Smooth muscle cell (in vitro differentiated cells): ENCODE results near the gene ATAD3C. TPM values are rescaled to one million over a fixed set of nuclear protein-coding genes. Genes with fewer than 3 reads are reported as not detected.
A peak's percentile ranks its signal among the peaks of the same experiment; 100 is the strongest.

Source experiments
- DNase-seq: peaks from one replicate; lab custom pipeline; 2025; ENCODE audit not compliant: unreplicated experiment; lab: John Stamatoyannopoulos, UW
- H2AFZ ChIP-seq: fragments of 200-600 bp; sonication (generic); 2 replicates; pipeline ENCODE4 v1.6.0; 2016; ENCODE audit warnings: antibody characterized with exemption, low read depth, mild to moderate bottlenecking
- H3F3A ChIP-seq: fragments of 200-600 bp; sonication (generic); 2 replicates; pipeline ENCODE4 v1.6.0; 2017; ENCODE audit warnings: antibody characterized with exemption, low read depth
- H3K27ac ChIP-seq: fragments of 200-600 bp; sonication (generic); 2 replicates; pipeline ENCODE4 v1.5.1; 2016; ENCODE audit warnings: low read depth, mild to moderate bottlenecking
- H3K27me3 ChIP-seq: fragments of 200-600 bp; sonication (generic); 2 replicates; pipeline ENCODE4 v1.6.1; 2016; ENCODE audit warnings: low read depth, mild to moderate bottlenecking
- H3K36me3 ChIP-seq: fragments of 200-600 bp; sonication (generic); 2 replicates; pipeline ENCODE4 v1.5.1; 2016; ENCODE audit warnings: low read depth
- H3K4me1 ChIP-seq: fragments of 200-600 bp; sonication (generic); 2 replicates; pipeline ENCODE4 v1.5.1; 2016; ENCODE audit warnings: low read depth
- H3K4me2 ChIP-seq: fragments of 200-600 bp; sonication (generic); 2 replicates; pipeline ENCODE4 v1.6.0; 2016; ENCODE audit warnings: mild to moderate bottlenecking
- H3K4me3 ChIP-seq: fragments of 200-600 bp; sonication (generic); 2 replicates; pipeline ENCODE4 v1.5.1; 2016; ENCODE audit warnings: mild to moderate bottlenecking
- H3K79me2 ChIP-seq: fragments of 200-600 bp; sonication (generic); 2 replicates; pipeline ENCODE4 v1.6.0; 2016; ENCODE audit warnings: low read depth, mild to moderate bottlenecking
- H3K9ac ChIP-seq: fragments of 200-600 bp; sonication (generic); 2 replicates; pipeline ENCODE4 v1.6.0; 2016; ENCODE audit warnings: low read depth
- H3K9me3 ChIP-seq: fragments of 200-600 bp; sonication (generic); replicated peaks from 2 replicates; pipeline ENCODE4 v1.5.1; 2016; ENCODE audit warnings: low read depth
- H4K20me1 ChIP-seq: fragments of 200-600 bp; sonication (generic); 2 replicates; pipeline ENCODE4 v1.6.0; 2016; ENCODE audit warnings: low read depth
- WGBS: methylation state at CpG from one replicate; pipeline ENCODE4 v1.1.7; 2016; ENCODE audit warnings: low lambda C conversion rate; 5-methylcytosine and 5-hydroxymethylcytosine counted together
- polyA plus RNA-seq: library from polyadenylated mRNA; unstranded; fragments of >200 nt; fragmentation: Nextera tagmentation; extraction: Ambion mirVana; gene quantifications from 2 replicates; pipeline ENCODE4 v1.2.1, GENCODE V29; 2016
- total RNA-seq: library from RNA; depleted of rRNA; stranded (reverse); fragments of >200 nt; gene quantifications from 2 replicates; pipeline ENCODE4 v1.2.3, GENCODE V29; 2014
- TF ChIP-seq, protein P1 (sequence below): fragments of 200-600 bp; sonication (generic); IDR thresholded peaks from 2 replicates; pipeline ENCODE4 v1.5.1; 2017; ENCODE audit warnings: borderline replicate concordance, mild to moderate bottlenecking, antibody characterized with exemption; ENCODE audit not compliant: insufficient read depth, poor library complexity, severe bottlenecking

The ATAD3C gene
- total and polyA plus RNA-seq, 2 experiments from 2014 or later, result 0.09 to 0.86 TPM

DNA sequence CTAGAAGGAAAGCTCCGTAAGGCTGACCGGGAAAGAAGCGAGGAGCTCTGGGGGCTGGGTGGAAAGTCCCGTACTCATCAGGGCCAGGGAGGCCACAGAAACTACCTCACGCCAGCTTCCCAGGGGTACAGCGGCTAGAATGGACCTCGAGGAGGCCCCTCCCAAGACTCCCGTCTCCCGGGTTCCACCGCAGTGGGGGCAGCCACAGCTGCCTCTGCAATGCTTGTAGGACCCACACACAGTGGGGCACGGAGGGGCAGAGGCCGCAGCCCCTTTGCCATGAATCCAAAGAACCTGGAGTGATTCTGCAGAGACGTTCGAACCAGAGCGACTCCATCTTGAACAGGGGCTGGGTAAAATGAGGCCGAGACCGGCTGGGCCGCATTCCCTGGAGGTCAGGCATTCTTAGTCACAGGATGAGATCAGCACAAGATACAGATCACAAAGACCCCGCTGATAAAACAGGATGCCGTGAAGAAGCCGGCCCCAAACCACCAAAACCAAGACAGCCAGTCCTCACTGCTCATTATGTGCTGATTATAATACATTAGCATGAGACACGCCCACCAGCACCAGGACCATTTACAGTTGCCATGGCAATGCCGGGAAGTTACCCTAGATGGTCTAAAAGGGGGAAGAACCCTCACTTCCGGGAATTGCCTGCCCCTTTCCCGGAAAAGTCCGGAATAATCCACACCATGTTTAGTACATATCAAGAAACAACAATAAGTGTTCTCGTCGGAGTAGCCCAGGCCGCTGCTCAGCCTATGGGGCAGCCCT, 26.8 kb upstream of the ATAD3C start:
- Histone ChIP-seq H3K4me3 (no peak overlapping the region), H3F3A (peaks cover 7% of the 10 kb centered on the region), H3K27ac (peak overlapping the region; percentile 53), H3K79me2 (no peaks in the 10 kb centered on the region), H3K9ac (no peak overlapping the region), H2AFZ (no peak overlapping the region), H3K27me3 (no peaks in the 10 kb centered on the region), H4K20me1 (no peaks in the 10 kb centered on the region), H3K9me3 (no peaks in the 10 kb centered on the region), H3K36me3 (no peaks in the 10 kb centered on the region), H3K4me2 (peak overlapping the region; percentile 7), H3K4me1 (peaks cover 15% of the 10 kb centered on the region)
- 55% methylated on average over 29 of the region's 29 CpGs for WGBS
- TF ChIP-seq, protein P1, sequence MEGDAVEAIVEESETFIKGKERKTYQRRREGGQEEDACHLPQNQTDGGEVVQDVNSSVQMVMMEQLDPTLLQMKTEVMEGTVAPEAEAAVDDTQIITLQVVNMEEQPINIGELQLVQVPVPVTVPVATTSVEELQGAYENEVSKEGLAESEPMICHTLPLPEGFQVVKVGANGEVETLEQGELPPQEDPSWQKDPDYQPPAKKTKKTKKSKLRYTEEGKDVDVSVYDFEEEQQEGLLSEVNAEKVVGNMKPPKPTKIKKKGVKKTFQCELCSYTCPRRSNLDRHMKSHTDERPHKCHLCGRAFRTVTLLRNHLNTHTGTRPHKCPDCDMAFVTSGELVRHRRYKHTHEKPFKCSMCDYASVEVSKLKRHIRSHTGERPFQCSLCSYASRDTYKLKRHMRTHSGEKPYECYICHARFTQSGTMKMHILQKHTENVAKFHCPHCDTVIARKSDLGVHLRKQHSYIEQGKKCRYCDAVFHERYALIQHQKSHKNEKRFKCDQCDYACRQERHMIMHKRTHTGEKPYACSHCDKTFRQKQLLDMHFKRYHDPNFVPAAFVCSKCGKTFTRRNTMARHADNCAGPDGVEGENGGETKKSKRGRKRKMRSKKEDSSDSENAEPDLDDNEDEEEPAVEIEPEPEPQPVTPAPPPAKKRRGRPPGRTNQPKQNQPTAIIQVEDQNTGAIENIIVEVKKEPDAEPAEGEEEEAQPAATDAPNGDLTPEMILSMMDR, result no peak
- DNase-seq, result no peak

DNA sequence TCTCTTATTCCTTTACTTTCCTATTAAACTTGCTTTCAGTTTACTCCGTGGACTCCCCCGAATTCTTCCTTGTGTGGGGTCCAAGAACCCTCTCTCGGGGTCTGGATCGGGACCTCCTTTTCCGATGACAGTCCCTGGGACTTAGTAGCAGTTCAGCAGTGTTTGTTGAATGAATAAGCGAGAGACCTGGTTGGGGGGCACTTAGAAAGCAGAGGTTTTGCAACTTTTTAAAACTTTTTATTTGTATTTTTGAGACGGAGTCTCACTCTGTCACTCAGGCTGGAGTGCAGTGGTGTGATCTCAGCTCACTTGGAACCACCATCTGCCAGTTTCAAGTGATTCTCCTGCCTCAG, 26.3 kb upstream of the ATAD3C start:
- H3K9me3 ChIP-seq, result no peaks in the 10 kb centered on the region
- peak overlapping the region; percentile 7 for H3K4me2 ChIP-seq
- no peaks in the 10 kb centered on the region for H3K36me3 ChIP-seq
- no peak overlapping the region for H3K9ac ChIP-seq
- peak overlapping the region; percentile 53 for H3K27ac ChIP-seq
- H3K27me3 ChIP-seq, result no peaks in the 10 kb centered on the region
- DNase-seq, result no peak
- H4K20me1 ChIP-seq, result no peaks in the 10 kb centered on the region
- TF ChIP-seq, protein P1, result no peak
- H3K4me1 ChIP-seq, result peaks cover 15% of the 10 kb centered on the region
- peaks cover 7% of the 10 kb centered on the region for H3F3A ChIP-seq
- H2AFZ ChIP-seq, result no peak overlapping the region
- H3K4me3 ChIP-seq, result no peak overlapping the region
- no peaks in the 10 kb centered on the region for H3K79me2 ChIP-seq
- 90% methylated on average over 7 of the region's 7 CpGs for WGBS

DNA sequence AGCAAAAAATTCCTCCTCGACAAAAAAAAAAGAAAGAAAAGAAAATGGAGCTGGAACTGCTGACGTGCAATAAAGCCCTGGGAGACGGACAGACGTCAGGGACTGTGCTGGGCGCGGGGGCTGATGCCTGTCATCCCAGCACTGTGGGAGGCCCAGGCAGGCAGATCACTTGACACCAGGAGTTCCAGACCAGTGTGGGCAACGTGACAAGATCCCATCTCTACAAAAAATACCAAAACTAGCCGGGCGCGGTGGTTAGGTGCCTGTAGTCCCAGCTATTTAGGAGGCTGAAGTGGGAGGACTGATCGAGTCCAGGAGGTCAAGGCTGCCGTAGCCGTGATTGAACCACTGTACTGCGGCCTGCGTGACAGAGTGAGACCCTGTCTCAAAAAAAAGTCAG, 24.8 kb upstream of the ATAD3C start:
- Histone ChIP-seq H2AFZ (no peak overlapping the region), H3K4me1 (peaks cover 15% of the 10 kb centered on the region), H3K4me2 (no peak overlapping the region), H3K9me3 (no peaks in the 10 kb centered on the region), H4K20me1 (no peaks in the 10 kb centered on the region), H3K4me3 (no peak overlapping the region), H3F3A (peaks cover 15% of the 10 kb centered on the region), H3K9ac (no peak overlapping the region), H3K79me2 (no peaks in the 10 kb centered on the region), H3K36me3 (no peaks in the 10 kb centered on the region), H3K27ac (no peak overlapping the region), H3K27me3 (no peaks in the 10 kb centered on the region)
- TF ChIP-seq, protein P1, result no peak
- no peak for DNase-seq
- WGBS, result 80% methylated on average over 15 of the region's 15 CpGs

DNA sequence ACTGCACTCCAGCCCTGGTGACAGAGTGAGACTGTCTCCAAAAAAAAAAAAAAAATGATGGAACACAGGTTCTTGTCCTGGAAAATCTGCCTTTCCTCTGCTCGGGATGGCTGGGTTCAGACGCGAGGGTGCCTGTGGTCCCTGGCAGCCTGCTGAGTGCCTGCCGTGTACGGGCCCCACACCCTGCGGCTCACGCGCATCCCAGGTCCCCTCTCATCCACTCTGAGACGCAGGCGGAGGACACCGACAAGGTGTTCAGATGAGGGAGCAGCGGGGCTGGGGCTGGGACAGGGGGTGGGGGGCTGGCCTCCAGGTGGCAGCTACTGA, 24.1 kb upstream of the ATAD3C start:
- Histone ChIP-seq H3K9ac (no peak overlapping the region), H2AFZ (no peak overlapping the region), H3K79me2 (no peaks in the 10 kb centered on the region), H3F3A (peaks cover 22% of the 10 kb centered on the region), H3K36me3 (no peaks in the 10 kb centered on the region), H3K4me1 (peaks cover 18% of the 10 kb centered on the region), H3K27ac (no peak overlapping the region), H3K9me3 (no peaks in the 10 kb centered on the region), H4K20me1 (no peaks in the 10 kb centered on the region), H3K4me3 (no peak overlapping the region), H3K27me3 (no peaks in the 10 kb centered on the region), H3K4me2 (no peak overlapping the region)
- WGBS, result 86% methylated on average over 11 of the region's 12 CpGs
- no peak for DNase-seq
- TF ChIP-seq, protein P1, result no peak
